Measurements from ENCODE around the gene USP36.

- TF ChIP-seq CTCF (IDR thresholded peaks at IDR 0.05) (peak; percentile 91 to 94 (median 93)), POLR2A (IDR thresholded peaks at IDR 0.05) (no peak)
These were observed 25.2 kb upstream of the USP36 start for GRCh38 chr17:78865682-78866390.

Data from adrenal gland (tissue), 5 donors.